AG10803 (cell line): ENCODE data around the gene FADS1.

Source experiments
- DNase-seq: peaks from one replicate; pipeline ENCODE4 v3.0.0; 2010; ENCODE audit warnings: low read depth
- H3K4me3 ChIP-seq: 2 replicates; pipeline ENCODE4 v1.5.1; 2011; ENCODE audit warnings: mild to moderate bottlenecking, low read length, control low read depth
- TF ChIP-seq, protein P1 (sequence below): conservative IDR thresholded peaks from 2 replicates; pipeline ENCODE4 v1.5.1; 2011; ENCODE audit warnings: mild to moderate bottlenecking, low read length, control low read depth, inconsistent platforms

FADS1 gene

DNA sequence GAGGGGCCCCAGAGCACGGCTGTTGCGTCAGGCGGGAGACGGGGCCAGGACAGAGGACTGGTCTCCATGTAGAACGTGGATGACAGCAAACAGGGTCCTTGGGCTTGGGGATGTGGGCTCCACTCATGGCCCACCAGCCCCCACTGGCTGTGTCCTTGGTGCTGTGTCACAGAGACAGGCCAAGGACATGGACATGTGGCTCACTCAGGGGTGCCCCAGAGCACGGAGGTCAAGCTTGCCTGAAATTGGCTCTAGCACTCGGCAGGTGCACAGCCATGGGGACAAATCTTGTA, 25.7 kb upstream of the FADS1 start:
- DNase-seq: no peak
- TF ChIP-seq, protein P1, sequence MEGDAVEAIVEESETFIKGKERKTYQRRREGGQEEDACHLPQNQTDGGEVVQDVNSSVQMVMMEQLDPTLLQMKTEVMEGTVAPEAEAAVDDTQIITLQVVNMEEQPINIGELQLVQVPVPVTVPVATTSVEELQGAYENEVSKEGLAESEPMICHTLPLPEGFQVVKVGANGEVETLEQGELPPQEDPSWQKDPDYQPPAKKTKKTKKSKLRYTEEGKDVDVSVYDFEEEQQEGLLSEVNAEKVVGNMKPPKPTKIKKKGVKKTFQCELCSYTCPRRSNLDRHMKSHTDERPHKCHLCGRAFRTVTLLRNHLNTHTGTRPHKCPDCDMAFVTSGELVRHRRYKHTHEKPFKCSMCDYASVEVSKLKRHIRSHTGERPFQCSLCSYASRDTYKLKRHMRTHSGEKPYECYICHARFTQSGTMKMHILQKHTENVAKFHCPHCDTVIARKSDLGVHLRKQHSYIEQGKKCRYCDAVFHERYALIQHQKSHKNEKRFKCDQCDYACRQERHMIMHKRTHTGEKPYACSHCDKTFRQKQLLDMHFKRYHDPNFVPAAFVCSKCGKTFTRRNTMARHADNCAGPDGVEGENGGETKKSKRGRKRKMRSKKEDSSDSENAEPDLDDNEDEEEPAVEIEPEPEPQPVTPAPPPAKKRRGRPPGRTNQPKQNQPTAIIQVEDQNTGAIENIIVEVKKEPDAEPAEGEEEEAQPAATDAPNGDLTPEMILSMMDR: no peak
- H3K4me3 ChIP-seq: no peak overlapping the region

DNA sequence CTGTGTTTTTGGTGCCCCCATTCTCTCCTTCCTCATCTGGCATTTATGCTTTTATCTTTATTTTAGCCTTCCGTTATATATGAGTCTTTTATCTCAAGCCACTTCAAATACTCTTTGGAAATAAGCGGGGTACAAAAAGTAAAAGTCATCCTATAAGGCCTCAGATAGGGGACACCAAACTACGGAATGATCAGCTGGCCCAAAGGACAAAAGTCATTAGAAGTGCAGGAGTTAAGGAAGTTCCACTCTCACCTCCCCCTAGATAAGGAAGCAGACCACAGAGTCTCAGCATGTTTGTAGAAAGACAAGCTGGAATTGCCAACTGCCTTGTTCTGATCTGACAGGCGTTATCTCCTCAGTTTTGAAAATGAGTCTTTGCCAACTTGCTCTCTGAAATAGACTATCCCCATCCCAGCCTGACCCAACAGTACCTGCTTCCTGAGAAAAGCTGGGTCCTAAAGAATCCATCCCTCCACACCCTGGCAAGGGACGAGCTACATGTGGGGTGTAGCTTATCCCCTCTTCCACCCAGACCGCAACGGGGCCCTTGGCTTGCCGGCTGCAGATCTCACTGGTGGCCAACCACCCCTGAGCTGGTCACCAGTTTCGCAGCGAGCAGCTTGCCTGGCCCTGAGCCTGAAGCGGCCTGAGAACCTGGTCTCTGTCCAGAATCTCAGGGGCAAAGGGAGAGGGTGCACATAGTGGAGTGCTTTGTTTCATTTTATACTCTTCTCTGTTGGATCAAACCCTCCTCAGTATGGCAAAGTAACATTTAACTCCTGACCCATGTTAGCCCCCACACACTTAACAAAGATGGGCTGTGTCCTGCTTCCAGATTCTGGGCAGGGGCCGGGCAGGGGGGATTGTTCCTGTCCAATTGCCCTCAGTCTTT, 25.1 kb upstream of the FADS1 start:
- TF ChIP-seq, protein P1: no peak
- DNase-seq: no peak
- H3K4me3 ChIP-seq: no peak overlapping the region

DNA sequence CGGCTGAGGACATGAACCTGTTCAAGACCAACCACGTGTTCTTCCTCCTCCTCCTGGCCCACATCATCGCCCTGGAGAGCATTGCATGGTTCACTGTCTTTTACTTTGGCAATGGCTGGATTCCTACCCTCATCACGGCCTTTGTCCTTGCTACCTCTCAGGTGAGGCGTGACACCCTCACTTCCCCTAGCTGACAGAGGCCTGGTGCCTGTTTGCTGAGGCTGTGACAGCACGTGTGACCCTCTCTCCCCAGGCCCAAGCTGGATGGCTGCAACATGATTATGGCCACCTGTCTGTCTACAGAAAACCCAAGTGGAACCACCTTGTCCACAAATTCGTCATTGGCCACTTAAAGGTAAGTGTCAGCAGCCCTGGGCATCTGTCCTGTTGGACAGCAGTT, 23.6 kb upstream of the FADS1 start:
- DNase-seq: no peak
- TF ChIP-seq, protein P1: no peak
- H3K4me3 ChIP-seq: no peak overlapping the region

DNA sequence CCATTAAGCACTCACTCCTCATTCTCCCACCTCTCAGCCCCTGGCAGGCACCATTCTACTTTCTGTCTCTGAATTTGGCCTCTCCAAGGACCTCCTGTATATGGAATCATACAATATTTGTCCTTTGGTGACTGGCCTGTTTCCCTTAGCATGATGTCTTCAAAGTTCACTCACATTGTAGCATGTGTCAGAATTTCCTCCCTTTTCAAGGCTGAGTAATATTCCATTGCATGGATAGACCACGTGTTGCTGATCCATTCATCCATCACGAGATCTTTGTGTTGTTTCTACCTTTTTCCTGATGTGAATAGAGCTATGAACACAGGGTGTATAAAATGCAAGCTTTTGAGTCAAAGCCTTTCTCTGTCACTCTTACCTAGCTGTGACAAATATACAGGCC, 22.9 kb upstream of the FADS1 start:
- H3K4me3 ChIP-seq: no peak overlapping the region
- TF ChIP-seq, protein P1: no peak
- DNase-seq: no peak

DNA sequence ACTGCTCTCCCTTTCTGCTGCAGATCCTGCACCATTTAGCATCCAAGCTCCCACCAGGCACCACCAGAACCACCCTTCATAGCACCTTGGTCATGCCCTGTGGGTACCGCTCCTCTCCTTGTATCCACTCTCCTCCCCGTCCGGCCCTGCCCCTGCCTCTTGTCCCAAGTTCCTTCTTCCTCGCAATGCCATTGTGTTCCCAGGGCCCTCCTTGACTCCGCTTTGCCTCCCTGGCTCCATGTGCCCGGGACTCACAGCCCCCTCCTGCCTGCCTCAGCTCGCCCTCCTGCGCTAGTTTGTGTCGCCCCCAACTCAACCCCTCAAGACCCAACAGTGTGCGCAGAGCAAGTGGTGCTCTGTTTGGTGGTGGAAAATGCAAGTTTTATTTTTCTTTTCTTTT, 22.1 kb upstream of the FADS1 start:
- no peak overlapping the region for H3K4me3 ChIP-seq
- no peak for DNase-seq
- TF ChIP-seq, protein P1: no peak

DNA sequence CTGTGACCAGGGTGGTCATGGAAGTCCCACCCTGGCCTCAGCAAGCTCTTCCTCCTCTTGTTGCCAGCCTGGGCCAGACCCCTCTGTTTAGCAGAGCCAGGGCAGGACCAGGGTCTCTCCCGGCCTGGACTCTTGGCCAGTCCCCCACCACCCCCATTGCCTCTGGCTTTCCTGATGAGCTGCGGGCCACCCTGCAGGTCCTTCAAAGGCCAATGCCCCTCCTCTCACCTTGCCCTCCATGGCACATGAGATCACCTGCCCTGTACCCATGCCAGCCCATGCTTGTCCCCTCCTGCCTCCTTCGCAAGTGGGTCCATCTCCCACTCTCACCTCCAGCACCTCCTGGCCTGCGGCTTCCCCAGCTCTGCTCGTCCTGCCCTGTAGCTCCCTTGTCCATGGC, 21.7 kb upstream of the FADS1 start:
- TF ChIP-seq, protein P1: no peak
- DNase-seq: no peak
- no peak overlapping the region for H3K4me3 ChIP-seq

DNA sequence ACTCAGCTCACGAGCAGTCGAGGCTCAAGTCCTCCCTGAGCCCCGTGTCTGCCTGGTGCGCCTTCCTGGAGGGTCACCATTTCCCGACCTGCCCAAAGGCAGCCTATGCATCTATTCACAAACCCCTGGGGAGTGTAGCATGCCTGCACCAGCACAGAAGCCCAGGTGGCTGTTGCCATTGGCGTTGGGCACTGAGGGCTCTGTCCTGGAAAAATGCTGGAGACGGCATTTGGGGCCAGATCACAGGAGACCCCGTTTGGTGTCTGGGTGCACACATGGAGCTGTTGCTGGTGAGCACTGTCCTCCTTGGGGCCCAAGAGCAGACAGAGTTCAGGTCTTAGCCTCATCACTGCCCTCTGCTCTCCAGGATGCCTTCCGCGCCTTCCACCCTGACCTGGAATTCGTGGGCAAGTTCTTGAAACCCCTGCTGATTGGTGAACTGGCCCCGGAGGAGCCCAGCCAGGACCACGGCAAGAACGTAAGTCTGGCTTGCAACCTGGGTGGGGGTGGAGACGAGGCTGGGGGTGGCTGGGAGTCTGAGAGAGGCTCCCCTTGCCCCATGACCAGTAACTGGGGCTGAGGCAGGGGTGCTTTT, 20.7 kb upstream of the FADS1 start:
- no peak overlapping the region for H3K4me3 ChIP-seq
- TF ChIP-seq, protein P1: no peak
- no peak for DNase-seq
